ENCODE measurements around the gene SPPL3.

DNA sequence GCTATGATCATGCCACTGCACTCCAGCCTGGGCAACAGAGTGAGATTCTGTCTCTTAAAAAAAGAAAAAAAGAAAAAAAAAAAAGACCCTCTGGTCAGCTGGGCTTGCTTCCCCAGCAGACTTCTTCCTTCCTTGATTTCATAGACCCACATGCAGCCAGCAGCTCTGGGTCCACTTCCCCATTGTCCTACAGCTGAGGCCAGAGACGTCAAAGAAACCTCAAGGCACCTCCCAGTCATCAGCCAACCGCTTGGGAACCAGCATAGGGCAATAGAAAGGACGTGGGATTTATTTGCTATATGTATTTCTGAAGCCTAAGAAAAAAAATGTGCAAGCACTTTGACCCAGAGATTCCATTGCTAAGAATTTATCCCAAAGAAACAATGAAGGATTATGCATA is 35.4 kb upstream of the SPPL3 start:
- TF ChIP-seq CTCF (IDR thresholded peaks at IDR 0.05): no peak
- no peak for TF ChIP-seq POLR2A (IDR thresholded peaks at IDR 0.05)
